Activated T-helper 9 cell treated with anti-CD3 and anti-CD28 coated beads, Interleukin-2, amount 50 U/mL, for 16 hours (primary cell): ENCODE results near the gene EVI5L.
"Not testable (repeated sequence)": the region's sequence is repeated elsewhere in the genome, so short reads cannot be mapped to it uniquely, and the experiment has no call there.

ENCODE experiments used
- DNase-seq: peaks from one replicate; pipeline ENCODE4 v3.0.0-alpha.2; 2020; ENCODE audit warnings: low read depth

Gene EVI5L

DNA sequence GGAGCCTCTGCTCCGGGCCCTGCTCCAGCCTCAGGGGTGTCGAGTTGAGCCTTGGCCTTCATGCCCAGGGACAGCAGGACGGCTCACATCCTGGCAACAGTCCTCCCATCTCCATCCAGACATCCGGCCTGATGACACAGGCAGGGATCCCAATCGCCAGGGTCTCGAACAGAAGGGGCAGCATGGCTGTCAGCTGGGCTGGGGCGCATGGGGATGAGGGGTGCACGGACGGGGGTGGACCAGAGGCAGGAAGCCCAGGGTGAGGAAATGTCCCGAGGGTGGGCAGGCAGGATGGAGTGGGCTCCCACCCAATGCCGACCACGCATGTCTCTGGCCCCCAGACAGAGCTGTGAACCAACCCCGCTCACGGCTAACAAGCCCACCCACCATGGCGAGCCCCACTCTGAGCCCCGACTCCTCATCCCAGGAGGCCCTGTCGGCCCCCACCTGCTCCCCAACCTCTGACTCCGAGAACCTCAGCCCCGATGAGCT, 16.2 kb downstream of the EVI5L start:
- DNase-seq: no peak

DNA sequence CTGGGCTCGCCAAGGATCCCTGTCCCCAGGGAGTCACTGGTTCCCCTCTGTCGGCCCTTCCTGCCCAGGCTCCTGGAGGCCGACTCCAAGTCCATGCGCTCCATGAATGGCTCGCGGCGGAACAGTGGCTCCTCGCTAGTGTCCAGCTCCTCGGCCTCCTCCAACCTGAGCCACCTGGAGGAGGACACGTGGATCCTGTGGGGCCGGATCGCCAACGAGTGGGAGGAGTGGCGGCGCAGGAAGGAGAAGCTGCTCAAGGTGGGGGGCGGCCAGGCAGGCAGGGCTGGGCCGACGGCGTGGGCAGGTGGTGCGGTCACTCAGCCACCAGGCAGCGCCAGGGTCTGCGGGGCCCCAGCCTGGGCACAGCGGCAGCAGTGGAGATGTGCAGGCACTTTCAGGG, 17.6 kb downstream of the EVI5L start:
- DNase-seq: no peak

DNA sequence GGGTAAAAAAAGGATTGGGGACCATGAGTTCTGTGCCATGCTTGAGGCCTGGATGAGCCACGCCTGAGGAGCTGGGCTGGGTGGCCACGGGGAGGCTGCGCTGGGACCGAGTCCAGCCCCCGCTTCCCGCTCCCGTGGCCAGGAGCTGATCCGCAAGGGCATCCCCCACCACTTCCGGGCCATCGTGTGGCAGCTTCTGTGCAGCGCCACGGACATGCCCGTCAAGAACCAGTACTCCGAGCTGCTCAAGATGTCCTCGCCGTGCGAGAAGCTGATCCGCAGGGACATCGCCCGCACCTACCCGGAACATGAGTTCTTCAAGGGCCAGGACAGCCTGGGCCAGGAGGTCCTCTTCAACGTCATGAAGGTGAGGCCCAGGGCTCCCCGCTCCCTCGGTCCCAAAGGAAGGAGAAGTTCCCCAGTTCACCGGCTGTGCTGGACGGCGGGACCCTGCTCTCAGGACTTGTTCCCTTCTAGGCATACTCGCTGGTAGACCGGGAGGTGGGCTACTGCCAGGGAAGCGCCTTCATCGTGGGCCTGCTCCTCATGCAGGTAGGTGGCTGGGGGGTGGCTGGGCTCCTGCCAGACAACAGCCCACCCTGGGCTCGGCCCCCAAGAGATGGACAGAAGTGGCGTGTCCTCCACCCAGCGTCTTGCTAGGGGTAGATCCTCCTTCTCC, 18.9 kb downstream of the EVI5L start:
- no peak for DNase-seq

DNA sequence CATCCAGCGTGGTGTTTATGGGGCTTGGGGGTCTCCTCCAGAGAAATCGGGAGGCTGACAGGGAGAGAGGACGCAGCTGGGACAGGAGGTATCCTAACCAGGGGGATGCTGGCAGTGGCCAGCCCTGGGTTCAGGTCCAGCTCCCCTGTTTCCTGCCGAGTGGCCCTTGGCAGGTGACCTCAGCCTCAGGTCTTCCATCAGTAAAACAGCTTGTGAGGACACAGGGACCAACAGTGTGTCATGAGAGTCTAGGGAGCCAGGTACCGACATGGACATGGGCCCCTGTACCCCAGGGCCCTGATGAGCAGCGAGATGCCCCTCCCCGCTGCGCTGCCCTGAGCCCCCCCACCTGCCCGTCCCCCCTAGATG, 19.6 kb downstream of the EVI5L start:
- DNase-seq: no peak

DNA sequence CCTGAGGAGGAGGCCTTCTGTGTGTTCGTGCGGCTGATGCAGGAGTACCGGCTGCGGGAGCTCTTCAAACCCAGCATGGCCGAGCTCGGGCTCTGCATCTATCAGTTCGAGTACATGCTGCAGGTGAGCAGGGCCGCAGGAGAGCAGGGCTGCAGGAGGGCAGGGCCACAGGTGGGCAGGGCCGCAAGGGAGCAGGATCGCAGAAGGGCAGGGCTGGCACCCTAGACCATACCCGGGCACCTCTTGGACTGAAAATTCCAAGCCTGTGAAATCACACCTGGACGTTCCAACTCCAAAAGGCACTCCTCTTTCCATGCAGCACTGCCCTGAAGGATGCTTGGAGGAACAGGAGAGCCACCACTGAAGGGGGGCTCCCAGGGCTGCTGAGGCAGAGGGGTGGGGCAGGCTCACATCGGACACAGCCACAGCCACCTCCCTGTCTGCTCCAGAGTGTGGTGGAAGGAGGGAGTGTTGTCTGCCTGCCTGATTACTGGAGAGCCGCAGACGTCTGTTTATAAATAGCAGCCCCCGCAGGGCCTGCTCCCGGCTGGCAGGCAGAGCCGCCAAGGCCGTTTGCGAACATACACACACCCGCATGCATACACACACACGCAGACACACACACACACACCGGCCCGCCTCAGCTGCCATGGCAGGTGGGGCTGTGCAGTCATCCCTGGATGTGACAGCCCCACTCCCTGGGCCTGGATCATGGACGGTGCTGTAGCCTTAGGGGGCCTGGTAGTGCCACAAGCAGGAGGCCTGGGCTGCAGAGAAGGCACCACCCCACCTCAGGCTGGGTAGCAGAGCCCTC, 20.2 kb downstream of the EVI5L start:
- no peak for DNase-seq

DNA sequence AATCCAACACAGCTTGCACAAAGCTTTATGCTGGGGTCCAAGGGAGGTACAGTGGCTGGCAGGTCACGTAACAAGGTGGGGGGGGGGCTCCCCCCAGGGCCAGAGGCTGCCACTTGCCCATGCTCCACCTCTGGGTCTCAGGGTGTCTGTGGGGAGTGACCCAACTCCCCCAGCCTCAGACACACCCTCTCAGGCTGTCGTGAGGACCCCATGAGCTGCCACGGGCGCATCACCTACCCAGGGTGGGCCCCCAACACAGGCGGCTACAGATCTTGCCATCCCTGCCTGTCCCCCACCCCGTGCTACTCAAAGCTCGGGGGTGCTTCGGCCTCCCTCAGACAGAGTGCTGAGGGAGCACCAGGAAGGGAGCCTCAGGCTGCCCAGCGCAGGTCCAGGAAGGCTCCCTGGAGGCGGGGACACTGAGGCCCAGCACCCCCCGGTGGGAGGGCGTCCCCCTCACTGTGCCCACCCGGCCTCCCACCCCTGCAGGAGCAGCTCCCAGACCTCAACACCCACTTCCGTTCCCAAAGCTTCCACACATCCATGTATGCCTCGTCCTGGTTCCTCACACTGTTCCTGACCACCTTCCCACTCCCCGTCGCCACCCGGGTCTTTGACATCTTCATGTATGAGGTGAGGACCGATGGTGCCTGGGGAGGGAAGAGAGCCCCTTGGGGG, 21.1 kb downstream of the EVI5L start:
- DNase-seq: no peak

DNA sequence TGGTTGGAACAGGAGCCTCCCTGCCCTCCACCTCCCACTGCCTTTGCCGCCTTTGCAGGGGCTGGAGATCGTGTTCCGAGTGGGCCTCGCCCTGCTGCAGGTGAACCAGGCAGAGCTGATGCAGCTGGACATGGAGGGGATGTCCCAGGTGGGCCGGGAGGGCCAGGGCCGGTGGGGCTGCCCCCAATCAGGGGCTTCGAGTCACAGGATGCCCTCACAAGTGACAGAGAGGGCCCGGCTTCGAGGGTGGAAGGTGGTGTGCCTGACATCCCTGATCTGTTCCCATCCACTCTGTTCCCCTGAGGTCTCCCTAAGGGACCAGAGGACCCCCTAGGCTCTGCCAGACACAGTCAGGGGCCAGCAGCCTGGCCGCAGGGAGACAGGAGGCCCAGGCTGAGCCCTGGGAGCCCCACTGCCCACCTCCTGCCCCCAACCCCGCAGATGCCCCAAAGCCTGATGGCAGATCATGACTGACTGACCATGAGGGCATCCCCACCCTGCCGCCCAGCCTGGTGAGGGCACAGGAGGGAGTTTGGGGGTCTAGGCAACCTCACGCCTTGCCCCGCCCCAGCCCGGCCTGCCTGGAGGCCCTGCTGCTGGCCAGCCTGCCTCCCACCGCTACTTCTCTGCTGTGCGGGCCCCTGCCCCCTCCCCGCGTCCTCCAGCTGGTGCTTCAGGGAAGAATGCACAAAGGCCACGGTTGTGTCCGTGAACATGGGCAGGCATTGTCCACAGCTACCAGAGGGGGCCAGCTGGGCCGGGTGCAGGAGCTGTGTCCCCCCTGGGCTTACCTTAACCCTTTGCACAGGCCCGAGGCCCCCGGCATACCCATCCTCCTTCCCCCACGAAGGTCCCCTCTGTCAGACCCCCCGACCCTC, 21.8 kb downstream of the EVI5L start:
- no peak for DNase-seq

DNA sequence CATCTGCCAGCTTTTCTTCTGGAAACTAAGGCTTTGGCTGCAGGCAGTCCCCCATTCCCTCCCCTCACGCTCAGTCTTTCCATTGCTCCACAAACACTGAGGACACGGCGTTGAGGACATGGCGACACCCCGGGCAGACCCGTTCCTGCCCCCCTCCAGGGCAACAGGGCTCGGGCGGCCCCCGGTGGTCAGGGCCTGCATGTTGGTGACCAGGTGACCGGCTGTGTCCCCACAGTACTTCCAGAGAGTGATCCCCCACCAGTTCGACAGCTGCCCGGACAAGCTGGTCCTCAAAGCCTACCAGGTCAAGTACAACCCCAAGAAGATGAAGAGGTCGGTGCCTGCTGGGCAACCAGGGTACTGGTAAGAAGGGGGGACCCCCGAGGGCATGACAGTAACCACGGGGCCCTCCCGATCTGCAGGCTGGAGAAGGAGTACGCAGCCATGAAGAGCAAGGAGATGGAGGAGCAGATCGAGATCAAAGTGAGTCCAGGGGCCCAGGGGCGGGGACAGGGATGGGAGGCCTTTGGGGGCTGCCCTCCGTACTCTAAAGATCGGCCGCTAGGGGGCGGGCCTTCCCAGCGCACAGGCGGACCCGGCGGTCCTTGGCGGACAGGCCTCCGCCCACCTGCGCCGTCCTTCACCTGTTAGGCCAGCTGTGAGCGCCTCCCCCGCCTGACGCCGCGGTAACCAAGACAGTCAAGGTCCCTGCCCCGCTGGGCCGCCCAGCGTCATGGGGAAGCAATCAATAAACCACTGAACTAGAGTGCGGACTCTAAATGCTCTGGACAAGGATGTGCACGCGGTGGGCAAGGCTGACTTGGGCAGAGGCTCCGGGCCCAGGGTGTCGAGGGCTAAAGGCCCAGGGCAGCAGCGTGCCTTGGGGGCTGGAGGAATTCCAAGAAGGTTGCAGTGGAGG, 23.1 kb downstream of the EVI5L start:
- peak; percentile 51 for DNase-seq

DNA sequence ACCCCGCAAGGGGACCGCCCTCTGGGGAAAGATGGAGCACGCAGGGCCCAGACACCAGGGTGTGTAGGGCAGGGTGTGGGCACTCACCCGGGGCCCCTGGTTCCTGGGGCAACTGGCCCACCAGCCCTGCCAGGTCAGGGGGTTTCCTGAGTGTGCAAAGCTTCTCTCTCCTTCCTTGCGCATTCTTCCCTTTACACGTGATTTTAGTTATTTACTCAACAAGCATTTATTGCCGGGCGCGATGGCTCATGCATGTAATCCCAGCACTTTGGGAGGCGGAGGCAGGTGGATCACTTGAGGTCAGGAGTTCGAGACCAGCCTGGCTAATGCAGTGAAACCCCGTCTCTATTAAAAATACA, 23.7 kb downstream of the EVI5L start:
- DNase-seq: no peak

DNA sequence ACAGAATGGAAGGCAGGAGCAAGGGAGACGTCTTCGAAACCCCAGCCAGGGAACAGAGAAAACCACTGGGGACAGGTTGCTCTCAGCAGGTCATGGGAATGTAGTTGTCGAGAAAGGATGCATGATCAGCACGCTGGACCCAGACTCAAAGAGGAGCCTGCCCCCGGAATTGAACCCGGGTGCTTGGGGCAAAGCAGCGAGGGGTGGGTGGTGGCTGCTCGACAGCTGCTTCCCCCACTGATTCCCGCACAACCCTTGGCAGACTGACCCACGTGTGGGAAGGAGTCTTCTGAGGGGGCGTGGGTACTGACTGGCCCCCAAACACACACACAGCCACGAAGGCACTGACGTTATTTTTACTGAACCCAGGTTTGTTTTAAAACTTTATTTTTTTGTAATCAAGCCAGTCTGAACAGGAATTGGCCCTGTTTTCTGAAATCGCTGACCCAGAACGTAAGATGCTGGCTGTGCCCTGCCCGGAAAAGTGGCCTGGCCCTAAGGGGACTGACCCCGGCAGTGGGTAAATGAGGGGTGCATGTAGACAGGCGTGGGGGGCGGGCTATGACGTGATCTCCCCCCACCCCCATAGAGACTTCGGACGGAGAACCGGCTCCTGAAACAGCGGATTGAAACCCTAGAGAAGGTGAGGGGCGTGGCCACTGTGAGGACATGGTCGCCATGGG, 25.5 kb downstream of the EVI5L start:
- no peak for DNase-seq

DNA sequence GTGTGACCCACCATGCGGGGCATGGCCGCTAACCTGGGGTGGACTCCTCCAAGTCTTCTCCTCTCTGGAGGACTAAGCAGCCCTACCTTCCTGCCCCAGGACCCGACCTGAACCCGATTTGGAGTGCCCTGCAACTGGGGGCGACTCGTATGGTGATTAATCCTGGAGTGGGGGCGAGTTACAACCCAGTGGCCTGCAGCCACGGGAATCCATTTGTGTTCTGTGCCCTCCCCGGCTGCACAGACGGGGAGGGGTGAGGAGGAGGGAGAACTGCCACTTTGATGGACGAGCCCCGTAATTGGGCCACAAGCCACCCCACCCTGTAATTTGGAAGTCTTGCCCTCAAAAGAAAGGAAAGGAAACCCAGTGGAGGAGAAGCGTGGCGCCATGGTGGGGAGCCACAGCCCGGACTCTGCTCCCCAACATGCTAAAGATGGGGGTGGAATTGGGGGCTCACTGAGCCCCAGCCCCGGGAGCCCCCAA, 26.1 kb downstream of the EVI5L start:
- no peak for DNase-seq

DNA sequence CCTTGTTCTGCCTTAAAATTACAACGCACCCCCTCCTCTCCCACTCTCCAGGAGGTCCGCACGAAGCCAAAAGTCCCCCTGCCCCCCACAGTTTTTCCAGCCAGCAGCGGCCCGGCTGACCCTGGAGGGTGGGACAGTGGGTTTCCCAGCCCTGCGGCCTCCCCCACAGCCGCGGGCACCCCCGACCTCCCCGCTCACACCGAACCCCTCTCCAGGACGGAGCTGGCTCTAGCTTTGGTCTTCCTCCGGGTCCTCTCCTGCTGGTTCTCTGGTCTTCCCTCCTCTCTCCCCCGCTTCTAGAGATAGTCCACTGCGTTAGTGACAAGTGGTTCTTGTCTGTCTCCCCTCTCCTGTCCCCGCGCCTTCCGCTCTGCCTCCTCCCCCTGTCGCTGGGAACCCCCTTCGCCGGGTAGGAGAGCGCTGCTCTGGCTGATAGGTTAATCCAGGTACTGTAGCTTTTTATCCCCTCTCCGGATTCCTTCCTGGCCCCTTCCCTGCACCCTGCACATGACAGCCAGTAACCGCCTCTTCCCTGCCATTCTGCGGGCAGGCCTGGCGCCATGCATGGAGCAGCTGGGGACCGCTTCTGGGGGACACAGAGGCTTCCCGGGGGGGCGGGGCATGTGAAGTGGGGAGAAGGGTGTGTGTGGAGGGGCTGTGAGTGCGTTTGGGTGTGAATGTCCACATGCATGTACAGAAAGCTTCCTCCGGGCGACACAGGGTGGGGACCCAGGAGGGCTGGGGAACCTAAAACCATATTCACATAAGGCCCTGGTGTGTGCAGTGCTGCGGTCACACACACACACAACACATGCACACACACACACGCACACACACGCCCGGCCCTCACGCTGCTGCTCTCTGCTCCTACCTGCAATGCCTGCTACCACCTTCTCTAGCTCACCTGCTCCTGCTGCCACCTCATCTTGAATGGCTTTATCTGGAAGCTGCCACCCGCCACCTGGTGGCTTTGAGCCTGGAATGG, 27.0 kb downstream of the EVI5L start:
- no peak for DNase-seq

DNA sequence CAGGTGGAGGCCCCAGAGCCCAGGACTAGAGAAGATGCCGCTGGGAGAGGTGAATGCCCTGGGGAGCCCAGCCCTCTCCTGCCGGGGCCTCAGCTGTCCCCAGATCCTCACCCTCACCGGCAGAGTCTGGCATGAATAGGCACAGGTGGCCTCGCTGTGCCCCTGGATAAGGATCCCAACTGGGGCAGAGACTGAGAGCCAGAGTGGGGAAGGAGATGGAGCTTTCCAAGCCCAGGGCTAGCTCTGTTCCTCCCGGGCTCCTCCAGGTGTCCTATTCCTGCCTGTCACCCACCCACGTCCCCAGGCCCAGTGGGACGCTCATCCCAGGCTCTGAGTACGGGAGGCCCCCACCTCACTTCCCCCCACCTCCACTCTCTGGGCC, 27.7 kb downstream of the EVI5L start:
- DNase-seq: no peak

DNA sequence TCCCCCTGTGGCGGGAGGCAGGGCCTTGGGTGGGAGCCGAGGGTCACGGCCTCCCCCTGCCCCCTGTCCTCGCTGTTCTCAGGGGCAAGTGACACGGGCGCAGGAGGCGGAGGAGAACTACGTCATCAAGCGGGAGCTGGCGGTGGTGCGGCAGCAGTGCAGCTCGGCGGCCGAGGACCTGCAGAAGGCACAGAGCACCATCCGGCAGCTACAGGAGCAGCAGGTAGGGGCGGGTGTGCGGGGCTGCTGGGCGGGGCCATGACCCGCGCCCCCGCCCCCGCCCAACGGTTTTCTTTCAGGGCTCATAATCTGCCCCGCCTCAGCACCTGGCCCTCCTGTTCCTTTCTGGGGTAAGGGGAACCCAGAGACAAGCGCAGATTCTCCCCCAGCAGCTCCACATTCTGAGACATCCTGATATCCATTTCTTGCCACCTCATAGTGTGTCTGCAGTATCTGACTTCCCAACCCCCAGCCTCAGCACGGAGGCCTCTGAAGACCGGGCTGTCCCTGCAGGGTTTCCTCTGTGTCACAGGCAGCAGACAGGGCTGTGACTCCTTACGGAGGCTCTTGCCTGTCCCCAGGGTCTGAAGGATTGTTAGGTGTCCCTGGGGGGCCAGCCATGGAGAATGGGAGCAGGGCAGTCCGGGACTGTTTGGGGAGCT, 28.2 kb downstream of the EVI5L start:
- DNase-seq: no peak

DNA sequence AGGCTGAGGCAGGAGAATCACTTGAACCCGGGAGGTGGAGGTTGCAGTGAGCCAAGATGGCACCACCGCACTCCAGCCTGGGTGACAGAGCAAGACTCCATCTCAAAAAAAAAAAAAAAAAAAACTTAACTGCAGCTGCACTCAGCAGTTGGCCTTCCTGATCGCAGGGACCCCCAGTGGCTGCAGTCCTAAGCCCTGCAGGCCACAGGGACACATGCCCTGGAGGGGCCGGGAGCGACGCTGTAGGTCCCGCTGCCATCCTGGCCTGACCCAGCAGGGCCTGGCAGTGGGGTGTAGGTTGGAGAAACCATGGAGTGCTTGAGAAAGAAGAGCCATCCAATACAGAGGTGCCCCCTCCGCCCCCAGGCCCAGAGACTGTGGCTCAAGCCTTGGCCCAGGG, 29.1 kb downstream of the EVI5L start:
- not testable (repeated sequence) for DNase-seq

DNA sequence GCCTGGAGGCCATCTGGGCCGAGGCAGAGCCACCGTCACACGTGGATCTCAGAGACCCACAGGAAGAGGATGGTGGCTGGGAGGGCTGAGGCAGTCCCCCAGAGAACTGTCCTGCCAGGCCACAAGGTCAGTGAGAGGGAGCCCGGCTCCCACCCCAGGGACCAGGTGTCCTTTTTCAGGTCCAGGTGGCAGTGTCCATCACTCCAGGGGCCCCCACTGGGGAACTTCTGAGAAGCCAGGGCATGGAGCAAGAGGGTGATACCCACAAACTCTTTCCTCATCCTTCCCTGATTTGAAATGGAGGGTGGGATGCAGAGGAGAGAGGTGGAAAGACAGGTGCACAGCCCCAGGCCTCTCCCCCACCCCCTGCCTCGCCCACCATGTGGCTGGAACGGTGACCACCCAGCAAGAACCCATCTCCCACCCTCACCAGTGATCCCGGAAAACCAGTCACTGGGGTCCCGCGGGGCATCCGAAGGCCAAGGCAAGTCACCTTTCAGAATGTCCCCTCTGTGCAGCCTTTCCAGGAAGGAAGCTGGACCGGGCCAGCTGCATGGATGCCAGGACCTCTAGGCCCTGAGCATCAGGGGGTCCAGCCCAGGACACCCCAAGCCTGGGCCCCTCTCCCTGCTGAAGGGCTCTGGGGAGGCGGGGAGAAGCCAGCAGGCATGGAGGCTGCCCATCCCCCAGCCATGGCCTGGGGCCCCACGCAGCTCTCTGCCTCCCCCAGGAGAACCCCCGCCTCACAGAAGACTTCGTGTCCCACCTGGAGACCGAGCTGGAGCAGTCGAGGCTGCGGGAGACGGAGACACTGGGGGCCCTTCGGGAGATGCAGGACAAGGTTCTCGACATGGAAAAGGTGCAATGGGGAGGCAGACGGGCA, 30.1 kb downstream of the EVI5L start:
- no peak for DNase-seq
